Measurements from ENCODE around the gene ARRB1. TPM values are rescaled to one million over a fixed set of nuclear protein-coding genes. Genes with fewer than 3 reads are reported as not detected.

ARRB1 gene
- total RNA-seq, 3 donors from 2014 or later, result 16.7 to 25.1 (median 18.8) TPM

DNA sequence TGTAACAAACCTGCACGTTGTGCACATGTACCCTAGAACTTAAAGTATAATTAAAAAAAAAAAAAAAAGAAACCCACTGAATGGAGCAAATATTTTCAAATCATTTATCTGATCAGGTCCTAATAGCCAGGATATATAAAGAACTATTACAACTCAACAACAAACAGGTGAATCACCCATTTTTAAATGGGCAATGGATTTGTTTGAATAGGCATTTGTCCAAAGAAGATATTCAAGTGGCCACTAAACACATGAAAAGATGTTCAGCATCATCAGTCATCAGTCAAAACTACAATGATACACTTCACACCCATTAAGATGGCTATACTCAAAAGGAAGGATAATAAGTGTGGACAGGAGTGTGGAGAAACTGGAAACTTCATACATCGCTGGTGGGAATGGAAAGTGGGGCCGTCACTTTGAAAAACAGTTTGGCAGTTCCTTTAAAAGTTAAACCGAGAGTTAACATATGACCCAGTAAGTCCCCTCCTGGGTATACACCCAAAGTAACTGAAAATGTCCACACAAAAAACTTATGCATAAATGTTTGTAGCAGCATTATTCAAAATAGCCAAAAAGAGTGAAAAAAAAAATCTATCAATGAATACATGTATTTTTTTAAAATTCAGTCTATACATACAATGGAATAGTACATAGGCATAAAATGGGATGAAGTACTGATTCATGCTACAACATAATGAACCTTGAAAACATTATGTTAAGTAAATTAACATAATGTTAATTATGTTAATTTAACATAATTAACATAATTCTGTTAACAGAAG lies 53.1 kb downstream of the ARRB1 start:
- ATAC-seq (no peak), DNase-seq (no peak)
- Mint-ChIP-seq H3K4me3 (no peak overlapping the region), H3K4me1 (ENCODE audit: low read depth) (peaks cover 5% of the 10 kb centered on the region), H3K27me3 (ENCODE audit: low read depth) (no peaks in the 10 kb centered on the region), H3K9me3 (no peaks in the 10 kb centered on the region), H3K36me3 (ENCODE audit: insufficient read depth) (peaks cover 11% of the 10 kb centered on the region)

DNA sequence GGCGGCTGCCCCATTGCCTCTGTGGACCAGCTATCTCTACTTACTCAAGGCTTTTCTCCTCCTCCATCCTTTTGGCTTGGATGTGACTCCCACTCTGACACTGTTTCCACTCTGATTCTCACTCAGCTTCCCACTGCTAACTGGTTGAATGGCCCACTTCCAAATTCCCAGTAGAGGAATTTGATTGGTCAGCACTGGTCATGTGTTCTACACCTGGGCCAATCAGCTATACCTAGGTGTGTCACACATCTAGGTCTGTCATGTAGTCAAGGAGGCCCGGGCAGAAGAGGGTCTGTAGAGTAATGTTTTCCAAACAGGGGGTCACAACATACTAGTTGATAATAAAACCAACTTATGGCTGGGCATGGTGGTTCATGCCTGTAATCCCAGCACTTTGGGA lies 57.6 kb downstream of the ARRB1 start:
- Mint-ChIP-seq H3K4me1 (ENCODE audit: low read depth) (peaks cover 11% of the 10 kb centered on the region), H3K4me3 (no peak overlapping the region), H3K9me3 (no peaks in the 10 kb centered on the region), H3K27me3 (ENCODE audit: low read depth) (no peaks in the 10 kb centered on the region), H3K36me3 (ENCODE audit: insufficient read depth) (peaks cover 13% of the 10 kb centered on the region)
- DNase-seq (no peak), ATAC-seq (no peak)

DNA sequence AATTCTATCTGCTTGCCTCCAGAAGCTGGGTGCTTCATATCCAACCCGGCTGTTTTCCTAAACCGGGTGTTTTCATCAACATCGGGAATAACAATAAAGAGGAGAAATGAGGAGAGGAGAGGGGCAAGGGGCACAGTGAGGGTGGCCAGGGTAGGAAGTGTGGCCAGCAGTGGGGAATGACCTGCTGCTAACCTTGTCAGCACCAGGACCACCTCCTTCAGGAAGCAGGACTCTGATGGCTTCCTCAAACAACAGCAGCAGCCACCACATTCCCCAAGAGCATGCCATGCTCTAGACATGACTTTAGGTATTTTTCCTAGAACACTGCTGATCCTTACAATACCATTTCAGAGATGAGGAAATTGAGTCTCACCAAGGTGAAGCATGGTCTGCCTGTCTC lies 58.5 kb downstream of the ARRB1 start:
- DNase-seq, result no peak

DNA sequence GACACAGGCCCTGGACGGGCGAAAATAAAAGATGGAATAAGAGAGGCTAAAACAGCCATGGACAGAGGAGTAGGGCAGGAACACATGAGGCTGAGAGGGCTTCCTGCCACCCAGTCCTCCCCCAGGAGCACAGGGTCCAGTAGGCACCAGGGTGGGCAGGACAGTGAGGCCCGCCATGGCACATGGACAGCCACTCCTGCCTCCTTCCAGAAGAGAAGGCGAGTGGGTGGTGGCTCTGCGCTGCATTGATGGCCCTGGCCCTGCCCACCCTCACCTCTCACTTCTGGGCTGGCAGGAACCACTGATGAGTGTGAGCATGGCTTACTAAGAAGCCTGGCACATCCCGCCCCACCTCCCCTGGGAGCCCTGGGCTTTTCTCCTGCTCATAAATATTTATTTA lies 59.7 kb downstream of the ARRB1 start:
- no peaks in the 10 kb centered on the region for H3K9me3 Mint-ChIP-seq
- H3K36me3 Mint-ChIP-seq (ENCODE audit: insufficient read depth), result peaks cover 10% of the 10 kb centered on the region
- ATAC-seq (no peak), DNase-seq (no peak)
- H3K4me1 Mint-ChIP-seq (ENCODE audit: low read depth), result peaks cover 11% of the 10 kb centered on the region
- no peaks in the 10 kb centered on the region for H3K27me3 Mint-ChIP-seq (ENCODE audit: low read depth)
- H3K4me3 Mint-ChIP-seq, result no peak overlapping the region

More for the DNA sequence above, 58.5 kb downstream of the ARRB1 start:
- Mint-ChIP-seq H3K4me1 (ENCODE audit: low read depth) (peaks cover 11% of the 10 kb centered on the region), H3K4me3 (no peak overlapping the region), H3K9me3 (no peaks in the 10 kb centered on the region), H3K27me3 (ENCODE audit: low read depth) (no peaks in the 10 kb centered on the region), H3K36me3 (ENCODE audit: insufficient read depth) (peaks cover 13% of the 10 kb centered on the region)
- no peak for ATAC-seq

DNA sequence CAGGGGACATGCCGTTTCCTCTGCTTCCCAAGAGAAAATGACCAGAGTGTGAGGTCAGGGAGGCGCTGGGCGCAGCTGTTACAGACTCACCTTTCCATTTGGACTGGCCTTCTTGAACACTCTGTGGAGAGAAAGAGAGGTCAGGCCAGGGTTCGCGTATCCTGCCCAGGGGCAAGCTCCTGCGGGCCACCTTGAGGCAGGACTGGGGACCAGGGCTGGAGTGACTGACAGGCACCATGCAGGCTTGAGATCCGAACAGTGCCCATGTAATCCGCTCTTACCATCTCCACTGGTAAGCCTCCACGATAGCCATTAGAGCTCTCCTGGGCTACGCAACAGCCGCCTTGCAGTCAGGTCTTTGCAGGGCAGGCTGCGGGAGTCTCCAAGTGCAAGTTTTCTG lies 61.5 kb downstream of the ARRB1 start:
- Mint-ChIP-seq H3K36me3 (ENCODE audit: insufficient read depth) (peaks cover 5% of the 10 kb centered on the region), H3K4me1 (ENCODE audit: low read depth) (peaks cover 11% of the 10 kb centered on the region), H3K9me3 (no peaks in the 10 kb centered on the region), H3K4me3 (no peak overlapping the region), H3K27me3 (ENCODE audit: low read depth) (no peaks in the 10 kb centered on the region)
- DNase-seq (no peak), ATAC-seq (no peak)

DNA sequence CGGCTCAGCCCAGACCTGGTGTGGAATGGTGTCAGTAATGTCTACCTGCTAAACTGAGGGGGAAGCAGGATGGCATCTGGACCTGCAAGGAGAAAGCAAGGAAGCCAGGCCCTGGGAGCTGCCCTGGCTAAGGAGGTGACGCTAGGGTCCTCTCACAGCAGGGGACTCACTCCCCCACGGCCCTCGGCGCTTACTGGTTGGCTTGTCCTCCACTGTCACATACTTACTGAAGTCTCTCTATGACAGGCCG lies 62.0 kb downstream of the ARRB1 start:
- Mint-ChIP-seq H3K4me1 (ENCODE audit: low read depth) (peaks cover 11% of the 10 kb centered on the region), H3K36me3 (ENCODE audit: insufficient read depth) (peaks cover 5% of the 10 kb centered on the region), H3K9me3 (no peaks in the 10 kb centered on the region), H3K4me3 (no peak overlapping the region), H3K27me3 (ENCODE audit: low read depth) (no peaks in the 10 kb centered on the region)
- no peak for ATAC-seq
- DNase-seq, result no peak

DNA sequence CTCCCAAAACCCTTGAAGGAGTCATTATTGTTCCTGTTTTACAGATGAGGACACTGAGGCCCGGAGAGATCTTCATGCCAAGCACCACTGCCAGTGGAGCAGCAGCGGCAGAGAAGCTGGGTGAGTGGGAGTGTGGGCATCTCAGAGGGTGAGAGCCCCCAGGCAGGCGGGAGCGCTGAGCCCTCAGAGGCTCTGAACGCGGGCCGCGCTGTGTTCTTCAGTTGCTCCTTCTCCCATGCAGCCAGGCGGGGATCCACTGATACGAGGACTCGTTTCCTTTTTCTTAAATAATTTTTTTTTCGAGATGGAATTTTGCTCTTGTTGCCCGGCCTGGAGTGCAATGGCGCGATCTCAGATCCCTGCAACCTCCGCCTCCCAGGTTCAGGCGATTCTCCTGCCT lies 63.9 kb downstream of the ARRB1 start:
- H3K27me3 Mint-ChIP-seq (ENCODE audit: low read depth), result no peaks in the 10 kb centered on the region
- no peak for ATAC-seq

DNA sequence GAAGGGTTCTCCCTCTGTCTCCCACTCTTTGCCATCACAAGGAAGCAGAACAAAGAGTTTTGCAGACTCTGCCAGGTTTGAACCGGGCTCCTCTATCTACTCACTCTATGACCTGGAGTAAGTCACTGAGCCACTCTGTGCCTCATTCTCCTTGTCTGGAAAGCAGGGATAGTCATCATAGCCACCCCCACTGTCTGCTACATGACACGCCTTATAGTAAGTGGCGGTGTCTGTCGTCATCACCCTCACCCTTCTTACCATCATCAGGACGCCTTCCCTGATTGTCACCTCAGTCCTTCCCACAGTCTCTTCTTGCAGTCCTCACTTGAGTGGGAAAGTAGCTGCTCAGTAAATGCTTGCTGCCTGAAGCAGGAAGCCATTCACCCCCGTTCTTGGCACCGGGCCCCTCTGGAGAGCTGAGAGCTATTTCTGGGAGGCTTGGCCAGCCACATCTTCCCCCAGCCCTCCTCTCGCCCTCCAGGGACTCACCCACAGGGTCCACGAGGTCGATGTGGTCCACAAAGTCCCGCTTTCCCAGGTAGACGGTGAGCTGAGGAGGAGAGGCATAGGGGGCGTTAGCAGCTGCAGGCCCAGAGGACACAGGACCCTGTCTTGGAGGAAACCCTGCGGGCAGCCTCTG lies 64.5 kb downstream of the ARRB1 start:
- H3K4me1 Mint-ChIP-seq (ENCODE audit: low read depth), result no peaks in the 10 kb centered on the region

More for the DNA sequence above, 63.9 kb downstream of the ARRB1 start:
- DNase-seq, result no peak
- no peak overlapping the region for H3K4me3 Mint-ChIP-seq
- peaks cover 4% of the 10 kb centered on the region for H3K36me3 Mint-ChIP-seq (ENCODE audit: insufficient read depth)
- H3K9me3 Mint-ChIP-seq, result no peaks in the 10 kb centered on the region
- H3K4me1 Mint-ChIP-seq (ENCODE audit: low read depth), result peaks cover 4% of the 10 kb centered on the region

DNA sequence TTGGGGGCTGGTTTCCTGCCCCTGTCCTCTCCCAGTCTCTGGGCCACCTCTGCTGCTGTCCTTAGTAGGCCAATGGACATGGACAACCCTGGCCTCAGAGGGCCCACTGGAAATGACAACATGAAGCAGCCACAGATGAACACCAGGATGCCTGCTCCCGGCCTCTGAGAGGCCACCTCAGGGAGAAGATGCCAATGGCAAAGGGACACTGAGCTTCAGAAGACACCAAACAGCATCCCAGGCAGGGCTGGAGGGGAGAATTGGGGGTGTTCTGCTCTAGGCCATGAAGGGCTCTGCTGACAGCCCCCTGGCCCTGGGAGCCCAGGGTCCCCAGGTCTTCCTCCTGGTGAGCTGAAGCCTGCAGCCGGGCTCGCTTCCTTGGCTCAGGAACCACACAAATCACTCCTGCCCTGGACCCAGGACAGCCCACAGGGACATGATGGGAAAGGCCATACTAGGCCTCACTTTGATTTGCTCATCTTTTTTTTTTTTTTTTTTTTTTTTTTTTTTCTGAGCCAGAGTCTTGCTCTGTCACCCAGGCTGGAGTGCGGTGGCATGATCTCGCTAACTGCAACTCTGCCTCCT lies 65.6 kb downstream of the ARRB1 start:
- Mint-ChIP-seq H3K27me3 (ENCODE audit: low read depth) (no peaks in the 10 kb centered on the region), H3K4me3 (no peak overlapping the region), H3K36me3 (ENCODE audit: insufficient read depth) (peaks cover 4% of the 10 kb centered on the region), H3K4me1 (ENCODE audit: low read depth) (no peaks in the 10 kb centered on the region), H3K9me3 (no peaks in the 10 kb centered on the region)
- ATAC-seq (no peak), DNase-seq (no peak)

More for the DNA sequence above, 64.5 kb downstream of the ARRB1 start:
- Mint-ChIP-seq H3K9me3 (no peaks in the 10 kb centered on the region), H3K27me3 (ENCODE audit: low read depth) (no peaks in the 10 kb centered on the region), H3K4me3 (no peak overlapping the region), H3K36me3 (ENCODE audit: insufficient read depth) (peaks cover 4% of the 10 kb centered on the region)
- no peak for DNase-seq
- ATAC-seq, result no peak

DNA sequence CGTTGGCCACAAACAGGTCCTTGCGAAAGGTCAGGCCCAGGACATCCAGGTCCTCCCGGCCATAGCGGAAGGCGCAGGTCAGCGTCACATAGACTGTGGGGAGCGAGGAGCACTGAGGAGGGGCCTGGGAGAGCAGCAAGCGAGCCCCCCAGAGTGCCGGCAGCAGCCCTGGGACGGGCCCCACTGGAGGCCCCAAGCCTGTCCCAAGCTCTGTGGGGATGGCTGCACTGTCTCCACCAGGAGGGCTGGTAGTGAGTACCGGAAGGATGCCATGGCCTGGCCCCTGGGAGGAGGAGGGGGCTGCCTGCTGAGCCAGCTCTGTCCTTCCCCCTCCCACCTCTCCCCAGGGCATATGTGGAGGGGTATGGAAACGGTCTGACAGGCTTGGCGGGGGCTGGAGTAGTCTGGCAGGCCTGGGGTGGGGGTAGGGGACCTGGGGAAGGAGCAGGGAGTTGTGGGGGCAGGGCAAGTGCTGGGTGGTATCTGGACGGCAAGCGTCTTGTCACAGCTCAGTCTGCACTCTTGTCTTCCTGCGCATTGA lies 68.0 kb downstream of the ARRB1 start:
- Mint-ChIP-seq H3K9me3 (no peaks in the 10 kb centered on the region), H3K4me1 (ENCODE audit: low read depth) (peaks cover 14% of the 10 kb centered on the region), H3K27me3 (ENCODE audit: low read depth) (no peaks in the 10 kb centered on the region), H3K4me3 (no peak overlapping the region), H3K36me3 (ENCODE audit: insufficient read depth) (peaks cover 7% of the 10 kb centered on the region)
- ATAC-seq (no peak), DNase-seq (no peak)

DNA sequence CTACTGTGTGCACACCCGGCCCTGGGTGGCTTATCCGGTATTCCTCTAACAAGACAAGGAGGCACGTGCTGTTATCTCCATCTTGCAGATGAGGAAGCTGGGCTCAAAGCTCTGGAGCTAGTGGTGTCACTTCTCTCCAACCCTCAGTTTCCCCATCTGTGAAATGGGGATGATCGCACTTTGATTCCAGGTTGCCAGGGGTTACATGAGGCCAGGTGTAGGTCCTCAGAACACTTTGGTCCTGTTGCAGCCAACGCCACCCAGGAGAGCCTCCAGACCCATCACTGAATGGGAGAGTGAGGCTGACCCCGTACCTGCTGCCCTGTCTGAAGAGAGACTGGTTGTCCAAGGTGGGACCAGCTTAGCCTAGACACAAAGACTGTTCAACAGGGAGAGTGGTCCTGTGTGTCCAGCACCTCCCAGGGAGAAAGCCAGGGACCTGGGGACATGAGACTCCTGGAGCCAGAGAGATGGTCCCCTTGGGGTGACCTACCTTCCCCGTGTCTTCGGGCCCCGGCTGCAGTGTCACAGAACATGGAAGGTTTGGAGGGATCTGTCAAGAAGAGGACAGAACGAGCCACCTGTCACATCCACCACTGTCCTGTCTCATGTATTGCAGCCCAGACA lies 69.9 kb downstream of the ARRB1 start:
- DNase-seq, result no peak
- ATAC-seq, result no peak
- Mint-ChIP-seq H3K36me3 (ENCODE audit: insufficient read depth) (peaks cover 14% of the 10 kb centered on the region), H3K4me3 (no peak overlapping the region), H3K4me1 (ENCODE audit: low read depth) (peaks cover 25% of the 10 kb centered on the region), H3K27me3 (ENCODE audit: low read depth) (no peaks in the 10 kb centered on the region), H3K9me3 (no peaks in the 10 kb centered on the region)

DNA sequence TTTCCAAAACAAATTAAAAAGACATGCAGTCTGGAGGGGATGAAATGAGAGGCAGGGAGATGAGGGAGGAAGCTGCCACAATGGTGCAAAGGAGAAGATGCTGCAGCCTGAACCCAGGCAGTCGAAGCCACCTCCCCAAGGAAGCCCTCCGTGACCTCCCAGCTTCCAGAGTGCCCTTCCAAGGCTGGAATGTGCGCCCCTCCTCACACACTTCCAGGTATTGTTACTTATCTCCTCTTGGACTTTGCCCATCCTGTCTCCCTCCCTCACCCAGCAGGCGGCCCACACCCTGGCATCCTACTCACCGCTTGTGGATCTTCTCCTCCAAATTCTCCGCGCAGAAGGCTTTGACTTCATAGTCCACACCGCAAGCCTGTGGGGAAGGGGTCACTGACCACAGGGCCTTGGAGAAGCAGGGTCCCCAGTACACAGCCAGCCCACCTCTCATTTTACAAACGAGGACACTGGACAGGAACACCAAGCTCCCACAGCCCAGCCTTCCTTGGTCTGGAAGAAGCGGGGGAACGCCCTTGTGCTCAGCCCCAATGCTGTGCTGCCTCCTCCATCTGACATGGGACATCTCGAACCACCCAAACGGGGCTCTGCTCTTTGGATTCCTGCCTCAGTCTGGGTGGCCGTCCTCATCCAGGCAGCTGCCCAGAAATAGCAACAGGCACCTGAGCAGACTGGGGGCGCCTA lies 70.5 kb downstream of the ARRB1 start:
- Mint-ChIP-seq H3K4me1 (ENCODE audit: low read depth) (peaks cover 31% of the 10 kb centered on the region), H3K4me3 (no peak overlapping the region), H3K36me3 (ENCODE audit: insufficient read depth) (peaks cover 14% of the 10 kb centered on the region), H3K27me3 (ENCODE audit: low read depth) (no peaks in the 10 kb centered on the region), H3K9me3 (no peaks in the 10 kb centered on the region)
- DNase-seq, result no peak
- no peak for ATAC-seq

DNA sequence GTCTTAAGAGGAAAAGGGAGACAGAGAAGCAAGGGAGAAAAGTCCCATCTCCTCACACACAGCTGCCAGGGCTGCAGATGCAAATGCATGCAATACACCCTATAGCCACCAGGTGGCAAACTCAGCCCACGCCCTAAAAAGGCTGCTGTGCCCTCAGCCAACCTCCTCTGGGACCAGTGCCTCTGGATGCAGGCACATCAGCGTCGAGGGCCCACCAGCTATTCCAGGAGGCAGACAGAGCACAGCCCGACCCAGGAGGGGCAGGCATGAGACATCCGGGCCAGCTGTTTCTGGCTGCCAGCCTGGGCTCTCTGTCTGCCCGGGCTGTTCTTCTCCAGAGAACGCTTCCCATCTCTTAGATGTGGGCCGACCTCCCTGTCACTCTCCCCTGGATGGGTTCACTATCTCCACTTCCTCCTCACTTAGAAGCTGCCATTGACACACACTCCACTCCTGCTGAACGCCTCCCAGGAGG lies 71.2 kb downstream of the ARRB1 start:
- DNase-seq (peak; percentile 74), ATAC-seq (peak; percentile 60 to 74)
- H3K4me1 Mint-ChIP-seq (ENCODE audit: low read depth), result peaks cover 38% of the 10 kb centered on the region
- no peaks in the 10 kb centered on the region for H3K9me3 Mint-ChIP-seq
- H3K4me3 Mint-ChIP-seq, result no peak overlapping the region
- no peaks in the 10 kb centered on the region for H3K27me3 Mint-ChIP-seq (ENCODE audit: low read depth)
- peaks cover 13% of the 10 kb centered on the region for H3K36me3 Mint-ChIP-seq (ENCODE audit: insufficient read depth)

DNA sequence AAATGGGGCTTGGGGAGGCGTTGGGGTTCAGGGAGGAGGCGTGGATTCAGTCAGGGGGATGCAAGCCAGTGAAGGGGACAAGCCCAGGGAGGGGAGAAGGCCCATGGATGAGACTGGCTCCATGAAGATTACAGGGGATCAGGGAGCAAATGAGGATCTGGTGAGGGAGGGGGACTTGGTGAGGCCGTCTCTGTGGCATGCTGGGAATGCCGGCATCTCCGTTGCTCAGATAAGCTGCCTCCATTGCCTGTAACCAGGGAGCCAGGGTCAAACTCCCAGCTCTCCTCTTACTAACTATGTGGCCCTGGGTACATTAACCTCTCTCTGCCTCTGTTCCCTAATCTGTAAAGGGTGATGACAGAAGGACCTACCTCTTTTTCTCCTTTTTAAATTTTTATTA lies 72.2 kb downstream of the ARRB1 start:
- no peak overlapping the region for H3K4me3 Mint-ChIP-seq
- DNase-seq, result no peak
- H3K9me3 Mint-ChIP-seq, result no peaks in the 10 kb centered on the region
- peaks cover 44% of the 10 kb centered on the region for H3K4me1 Mint-ChIP-seq (ENCODE audit: low read depth)
- H3K27me3 Mint-ChIP-seq (ENCODE audit: low read depth), result no peaks in the 10 kb centered on the region
- ATAC-seq, result no peak
- peaks cover 13% of the 10 kb centered on the region for H3K36me3 Mint-ChIP-seq (ENCODE audit: insufficient read depth)

Data from activated T-cell treated with anti-CD3 and anti-CD28 coated beads, Interleukin-2, amount 50 U/mL, for 4 hours (primary cell).